GM18861 (cell line): ENCODE measurements around the gene PEX12.
"Not testable (repeated sequence)": the region's sequence is repeated elsewhere in the genome, so short reads cannot be mapped to it uniquely, and the experiment has no call there.

Source experiments
- ATAC-seq: cut with Tn5 transposase; IDR thresholded peaks from one replicate; pipeline ENCODE4 v1.9.1; 2021; ENCODE audit not compliant: unreplicated experiment

PEX12 gene

DNA sequence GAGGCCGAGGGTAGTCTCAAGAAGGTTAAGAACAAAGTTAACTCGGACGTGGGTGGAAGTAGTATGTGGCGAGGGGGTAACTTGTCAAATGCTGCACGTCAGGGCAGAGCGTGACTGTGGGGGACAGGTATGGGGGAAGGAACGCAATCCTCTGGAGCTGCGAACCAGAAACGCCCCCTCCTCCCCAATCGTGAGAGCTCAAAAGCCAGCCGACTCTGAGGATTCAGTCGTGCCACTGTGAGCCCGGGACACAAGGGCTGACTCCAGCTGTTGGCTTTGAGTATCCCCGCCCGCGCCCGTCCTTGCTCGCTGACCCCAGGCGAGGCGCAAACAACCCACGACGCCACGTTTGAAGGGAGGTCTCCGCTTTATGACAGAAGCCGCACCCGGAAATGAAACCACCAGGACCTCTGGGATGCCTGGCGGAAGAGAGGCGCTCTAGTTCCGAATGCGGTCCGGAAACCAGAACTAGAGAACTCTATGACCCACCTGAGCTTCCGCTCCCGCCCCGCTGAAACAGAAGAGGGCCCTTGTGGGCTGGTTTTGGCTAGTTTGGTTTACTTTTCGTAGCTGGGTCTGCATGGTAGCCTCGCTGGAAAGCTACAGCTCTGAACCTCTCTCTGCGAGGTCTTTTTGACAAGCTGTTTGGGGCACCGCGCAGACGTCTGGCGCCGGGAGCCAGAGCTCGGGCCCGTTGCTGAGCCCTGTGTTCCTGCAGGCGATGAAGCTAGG is at the start of gene PEX12:
TSS of gene PEX12 (minus strand) at position 375 of the 732 bp plus-strand sequence. CDS start 550 bp downstream, outside the sequence.
- no peak for ATAC-seq

DNA sequence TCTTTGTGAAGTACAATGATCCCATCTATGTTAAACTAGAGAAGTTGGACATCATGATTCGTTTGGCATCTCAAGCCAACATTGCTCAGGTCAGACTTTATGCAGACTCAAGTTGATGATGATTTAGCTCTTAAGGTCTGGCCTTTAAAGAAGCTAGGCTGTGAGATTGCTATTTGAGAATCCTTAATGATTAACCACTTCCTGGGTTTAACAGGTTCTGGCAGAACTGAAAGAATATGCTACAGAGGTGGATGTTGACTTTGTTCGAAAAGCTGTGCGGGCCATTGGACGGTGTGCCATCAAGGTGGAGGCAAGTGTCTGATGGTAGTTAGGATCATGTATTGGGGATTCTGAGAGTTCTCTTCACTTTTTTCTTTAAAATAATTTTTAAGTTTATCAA is 49.0 kb upstream of the PEX12 start:
- ATAC-seq, result no peak

DNA sequence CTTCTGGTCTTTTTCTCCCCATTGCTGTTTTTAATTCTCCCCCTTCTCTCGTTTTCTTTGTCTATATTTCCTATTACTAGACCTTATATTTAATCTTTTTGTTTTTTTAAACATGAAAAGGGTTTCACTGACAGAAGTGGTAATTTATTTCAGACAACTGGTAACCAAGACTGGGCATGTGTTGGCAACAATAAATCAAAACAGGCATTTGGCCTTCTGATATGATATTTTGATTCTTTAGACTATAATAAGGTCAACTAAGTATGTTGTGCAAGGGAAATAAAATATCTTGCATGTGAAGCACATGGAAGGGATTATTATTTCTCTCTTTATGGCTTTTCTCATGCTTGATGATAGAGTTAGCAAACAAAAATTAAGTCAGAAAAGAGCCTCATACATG is 43.4 kb upstream of the PEX12 start:
- no peak for ATAC-seq

DNA sequence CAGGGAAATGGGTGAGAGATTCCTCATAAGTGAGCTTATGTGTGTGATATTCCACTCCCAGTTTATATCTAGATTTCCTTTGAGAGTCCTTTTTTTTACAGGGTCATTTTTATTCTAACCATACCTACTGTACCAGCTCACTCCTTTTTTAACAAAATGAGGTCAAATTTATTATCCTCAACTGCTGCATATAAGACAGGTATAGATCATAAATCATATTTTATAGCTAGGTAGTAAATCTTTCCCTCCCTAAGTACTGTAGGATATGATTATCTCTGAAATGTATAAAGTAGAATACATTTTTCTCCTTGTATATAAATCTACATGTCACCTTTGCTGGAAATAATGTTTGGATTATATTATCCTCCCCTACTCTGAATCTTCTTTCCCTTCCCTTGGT is 40.3 kb upstream of the PEX12 start:
- ATAC-seq, result no peak

DNA sequence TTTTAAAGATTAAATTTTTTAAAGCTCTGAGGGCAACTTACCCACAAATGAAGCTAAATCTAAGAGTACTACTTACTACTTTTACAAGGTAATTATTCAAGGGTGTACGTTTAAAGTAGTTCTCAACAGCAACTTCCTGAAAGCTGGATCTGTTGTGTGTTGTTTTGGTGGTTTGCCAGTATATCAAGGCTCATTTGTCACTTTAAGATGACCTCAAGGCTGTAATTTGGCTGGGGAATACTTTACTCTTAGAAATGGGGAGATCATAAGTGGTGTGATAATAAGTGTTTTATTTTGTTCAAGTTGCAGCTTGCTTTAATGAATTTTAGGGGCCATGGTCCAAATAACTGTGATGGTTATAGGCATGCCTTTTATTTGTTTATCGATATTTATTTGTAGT is 39.1 kb upstream of the PEX12 start:
- ATAC-seq, result no peak

DNA sequence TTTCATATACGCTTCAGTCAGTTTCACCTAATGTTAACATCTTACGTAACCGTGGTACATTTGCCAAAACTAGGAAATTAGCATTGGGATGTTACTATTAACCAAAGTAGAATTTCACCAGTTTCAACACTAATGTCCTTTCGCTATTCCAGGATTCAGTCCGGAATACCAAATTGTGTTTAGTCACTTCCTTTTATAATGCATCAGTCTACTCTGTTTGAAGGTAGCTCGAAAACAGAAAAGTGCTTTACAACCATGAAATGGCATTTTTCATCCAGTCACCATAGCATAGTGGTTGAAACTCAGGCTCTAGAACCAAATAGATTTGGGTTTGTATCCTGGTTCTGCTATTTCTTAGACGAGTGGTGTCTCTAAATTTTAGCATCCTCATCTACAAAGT is 38.2 kb upstream of the PEX12 start:
- no peak for ATAC-seq

DNA sequence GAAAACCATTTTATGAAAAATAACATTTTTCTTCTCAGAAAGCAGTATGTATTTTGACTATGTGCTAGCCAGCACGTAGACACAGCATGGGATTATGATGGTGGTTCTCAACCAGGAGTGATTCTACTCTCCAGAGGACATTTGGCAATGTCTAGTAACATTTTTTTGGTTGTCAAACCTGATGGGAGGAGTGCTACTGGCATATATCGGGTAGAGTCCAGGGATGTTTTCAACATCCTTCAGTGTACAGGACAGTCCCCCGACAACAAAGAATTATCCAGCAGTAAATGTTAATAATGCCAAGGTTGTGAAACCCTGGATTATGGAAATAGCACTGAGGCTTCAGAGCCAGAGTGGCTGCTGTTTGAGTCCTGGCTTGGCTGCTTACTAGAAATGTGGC is 36.4 kb upstream of the PEX12 start:
- no peak for ATAC-seq

DNA sequence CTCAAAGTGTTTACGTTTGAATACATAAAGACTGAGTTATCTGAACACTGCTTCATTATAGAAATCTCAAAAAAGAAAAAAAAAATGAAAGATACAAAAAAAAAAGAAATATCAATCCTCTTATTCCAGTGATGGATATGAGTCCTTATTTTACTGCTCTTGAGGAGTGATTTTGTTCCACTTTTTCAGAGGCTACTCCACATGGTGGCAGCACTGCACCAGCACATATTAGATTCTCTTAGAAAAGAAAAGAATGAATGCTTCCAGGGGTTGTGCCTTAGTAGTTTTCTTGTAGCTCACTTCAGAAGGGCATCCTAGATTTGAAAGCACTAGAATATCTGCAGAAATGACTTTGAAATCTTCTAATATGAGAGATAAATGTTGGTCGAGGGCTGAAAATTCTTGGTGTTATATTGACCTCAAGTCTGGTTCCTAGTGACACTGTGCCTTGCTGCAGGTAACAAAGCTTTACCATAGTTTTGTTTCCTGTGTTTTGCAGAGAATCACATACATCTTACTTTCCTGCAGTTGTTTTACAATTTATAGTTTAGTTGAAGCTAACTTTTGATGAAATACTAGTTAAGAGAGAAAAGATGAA is 34.7 kb upstream of the PEX12 start:
- ATAC-seq, result no peak

DNA sequence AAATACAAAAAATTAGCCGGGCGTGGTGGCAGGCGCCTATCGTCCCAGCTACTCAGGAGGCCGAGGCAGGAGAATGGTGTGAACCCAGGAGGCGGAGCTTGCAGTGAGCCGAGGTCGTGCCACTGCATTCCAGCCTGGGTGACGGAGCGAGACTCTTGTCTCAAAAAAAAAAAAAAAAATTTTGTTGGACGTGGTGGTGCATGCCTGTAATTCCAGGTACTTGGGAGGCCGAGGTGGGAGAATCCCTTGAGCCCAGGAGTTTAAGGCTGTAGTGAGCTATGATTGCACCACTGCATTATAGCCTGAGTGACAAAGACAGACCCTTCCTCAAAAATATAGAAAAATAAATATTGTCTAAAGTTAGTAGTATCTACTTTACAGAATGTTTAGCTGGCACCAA is 32.4 kb upstream of the PEX12 start:
- ATAC-seq, result not testable (repeated sequence)

DNA sequence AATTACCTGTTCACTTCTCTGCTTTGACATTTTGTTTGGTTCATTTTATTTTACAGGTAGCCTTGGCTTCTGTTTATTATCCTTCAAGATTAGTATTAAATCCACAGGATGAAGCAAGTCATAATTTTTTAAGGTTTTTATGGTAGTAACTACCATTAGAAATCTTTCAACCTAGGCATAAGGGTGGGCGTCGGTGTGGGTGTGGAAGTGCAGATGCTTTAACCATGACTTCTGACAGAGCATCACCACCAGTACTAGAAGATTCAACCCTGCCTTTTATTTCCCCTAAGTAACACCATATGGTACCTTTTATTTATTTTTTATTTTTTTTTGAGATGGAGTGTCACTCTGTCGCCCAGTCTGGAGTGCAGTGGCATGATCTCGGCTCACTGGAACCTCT is 31.5 kb upstream of the PEX12 start:
- no peak for ATAC-seq

DNA sequence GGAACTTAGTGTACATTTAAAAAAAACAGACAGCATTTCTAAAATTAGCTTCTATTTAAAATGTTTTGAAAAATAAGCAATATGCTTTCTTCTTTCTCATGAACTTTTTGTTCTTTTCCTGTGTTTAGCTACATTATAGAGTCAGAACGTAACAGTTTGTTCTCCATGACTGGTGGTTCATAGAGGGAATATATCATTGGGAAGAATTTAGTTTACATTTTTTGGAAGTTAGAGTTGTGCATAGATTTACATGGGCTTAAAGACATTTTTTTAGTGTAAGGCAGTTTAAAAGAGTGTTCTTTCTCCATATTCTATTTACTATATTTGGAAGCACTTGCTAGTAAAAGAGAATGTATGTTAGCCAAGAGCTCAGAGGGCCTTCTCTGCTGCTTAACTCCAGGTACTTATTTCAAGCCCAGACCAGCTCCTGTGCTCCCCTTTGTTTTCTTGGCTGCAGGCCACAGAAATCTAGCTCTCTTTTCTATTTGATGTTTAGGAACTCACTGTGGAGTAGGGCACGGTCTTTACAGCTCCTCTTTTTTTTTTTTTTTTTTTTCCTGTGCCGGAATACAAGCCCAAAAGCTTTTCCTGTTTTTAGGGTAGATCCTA is 29.0 kb upstream of the PEX12 start:
- ATAC-seq, result no peak

DNA sequence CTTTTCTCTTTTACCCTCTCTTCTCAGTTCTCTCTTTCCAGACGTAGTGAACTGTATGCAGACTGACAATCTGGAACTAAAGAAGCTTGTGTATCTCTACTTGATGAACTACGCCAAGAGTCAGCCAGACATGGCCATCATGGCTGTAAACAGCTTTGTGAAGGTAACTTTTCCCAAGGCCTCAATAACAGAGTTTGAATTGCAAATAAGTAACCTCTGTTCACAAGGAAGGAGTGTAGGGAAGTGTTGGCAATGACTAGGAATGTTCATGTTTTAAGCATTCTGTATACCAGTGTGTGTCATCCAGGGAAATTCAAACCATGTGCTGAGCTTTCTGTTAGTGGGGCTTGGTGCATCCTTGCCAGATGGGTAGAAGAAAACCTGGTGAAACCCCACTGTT is 27.3 kb upstream of the PEX12 start:
- no peak for ATAC-seq

DNA sequence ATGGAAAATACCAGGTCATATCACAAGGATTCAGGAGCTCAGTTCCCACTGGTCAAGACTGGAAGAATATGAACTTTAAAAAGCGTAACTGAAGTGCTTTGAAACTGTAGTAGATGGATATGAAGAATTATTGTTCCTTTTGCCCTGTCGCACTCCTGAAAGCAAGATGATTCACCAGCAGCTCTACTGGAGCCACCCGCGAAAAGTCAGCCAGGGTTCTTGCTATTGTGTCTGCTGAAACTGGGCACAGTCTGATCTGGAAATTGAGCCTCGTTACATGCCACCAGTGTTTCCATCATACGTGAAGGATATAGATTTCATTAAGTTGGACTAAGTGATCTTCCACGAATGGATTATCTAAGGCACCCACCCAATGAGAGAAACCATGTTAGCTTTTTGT is 25.3 kb upstream of the PEX12 start:
- ATAC-seq, result no peak

DNA sequence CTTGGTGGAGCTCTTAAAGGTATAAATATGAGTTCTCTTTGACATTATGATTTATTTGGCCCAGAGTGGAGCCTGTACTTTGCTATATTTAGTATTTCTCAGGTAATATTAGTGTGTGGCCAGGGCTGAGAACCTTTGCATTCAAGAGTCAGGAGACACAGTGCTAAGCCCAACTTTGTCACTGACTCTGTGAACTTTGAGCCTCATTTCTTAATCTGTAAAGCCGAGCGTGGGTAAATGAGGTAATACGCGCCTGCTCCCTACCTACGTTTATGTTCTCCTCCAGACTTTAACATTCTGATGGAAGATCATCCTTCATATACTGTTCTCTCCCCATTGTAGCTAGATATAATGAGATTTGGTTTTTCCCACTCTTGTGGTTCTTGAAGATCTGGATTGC is 19.2 kb upstream of the PEX12 start:
- no peak for ATAC-seq

DNA sequence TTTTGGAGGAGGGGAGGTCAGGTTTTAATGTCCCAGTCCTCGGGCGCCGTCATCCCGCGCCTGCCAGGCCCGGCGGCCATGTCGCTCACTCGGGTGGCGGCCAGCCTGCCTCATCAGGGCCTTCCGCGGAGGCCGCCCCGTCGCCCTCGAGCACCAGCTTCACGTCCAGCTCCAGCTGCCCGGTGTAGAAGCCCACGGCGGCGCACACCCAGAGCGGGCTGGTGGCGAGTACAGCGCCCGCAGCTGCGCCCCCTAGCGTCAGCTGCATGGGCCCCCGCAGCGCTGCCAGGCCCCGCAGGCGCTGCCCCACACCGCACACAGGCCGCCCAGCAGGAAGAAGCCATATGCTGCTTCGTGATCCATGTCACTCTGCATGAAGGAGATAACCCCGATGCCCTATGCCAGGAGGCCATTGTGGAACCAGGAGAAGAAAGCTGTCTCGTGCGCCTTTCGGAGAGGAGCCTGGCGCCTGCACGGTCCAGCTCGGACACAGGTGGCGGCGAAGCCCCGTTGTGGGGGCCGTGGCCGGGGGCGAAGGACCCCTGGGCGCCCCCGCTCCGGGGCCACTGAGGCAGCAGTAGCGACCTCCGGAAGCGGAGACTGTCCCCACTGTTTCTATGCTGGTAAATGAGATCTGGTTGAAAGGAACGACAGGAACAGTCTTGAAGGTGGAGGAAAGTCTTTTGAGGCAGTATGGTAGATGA is 18.3 kb upstream of the PEX12 start:
- no peak for ATAC-seq

DNA sequence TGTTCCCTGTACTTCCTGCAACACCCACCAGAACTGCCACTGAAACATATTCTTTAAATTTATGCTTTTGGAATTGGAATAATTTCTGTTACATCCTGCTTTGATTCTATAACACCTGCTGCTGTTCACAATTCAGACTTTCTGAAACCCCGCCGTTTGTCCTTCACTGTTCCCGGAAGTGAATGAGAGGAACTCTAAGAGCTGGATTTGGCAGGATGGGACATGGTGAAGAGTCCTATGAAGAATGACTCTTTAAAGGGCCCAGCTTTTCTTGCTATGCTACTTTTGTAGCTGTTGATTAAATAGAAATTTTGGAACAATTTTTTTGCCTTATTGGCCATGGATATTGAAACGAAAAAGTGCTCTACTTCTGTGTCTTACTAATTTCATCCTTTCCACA is 17.7 kb upstream of the PEX12 start:
- ATAC-seq, result no peak

DNA sequence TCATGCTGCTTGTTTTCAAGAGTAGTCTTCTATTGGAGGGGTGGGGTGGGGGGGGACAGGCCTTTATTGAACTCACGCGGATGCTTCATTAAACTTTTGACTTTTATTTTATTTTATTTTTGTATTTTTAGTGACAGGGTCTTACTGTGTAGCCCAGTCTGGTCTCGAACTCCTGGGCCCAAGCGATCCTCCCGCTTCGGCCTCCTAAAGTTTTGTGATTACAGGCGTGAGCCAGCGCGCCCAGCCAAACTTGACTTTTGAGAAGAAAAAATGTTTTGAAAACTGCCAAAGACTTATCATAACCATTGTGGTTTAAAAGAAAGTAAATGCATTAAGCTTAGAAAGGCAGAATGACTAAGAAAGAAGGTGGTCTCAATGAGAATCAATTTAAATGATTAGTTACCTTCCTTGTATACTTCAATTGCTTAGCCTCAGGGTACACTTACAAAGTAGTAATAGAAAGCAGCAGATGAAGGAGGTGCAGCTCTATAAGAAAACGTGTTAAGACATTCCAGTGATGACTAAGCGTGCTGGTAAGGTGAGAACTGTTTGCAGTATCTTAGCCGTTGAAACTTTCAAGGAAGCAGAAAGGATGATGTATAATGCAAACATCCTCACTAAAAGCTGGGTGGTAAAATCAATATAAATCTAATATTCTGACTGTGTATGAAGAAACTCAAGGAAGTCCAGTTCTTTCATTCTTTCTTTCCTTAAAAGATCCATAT is 10.0 kb upstream of the PEX12 start:
- ATAC-seq, result no peak

DNA sequence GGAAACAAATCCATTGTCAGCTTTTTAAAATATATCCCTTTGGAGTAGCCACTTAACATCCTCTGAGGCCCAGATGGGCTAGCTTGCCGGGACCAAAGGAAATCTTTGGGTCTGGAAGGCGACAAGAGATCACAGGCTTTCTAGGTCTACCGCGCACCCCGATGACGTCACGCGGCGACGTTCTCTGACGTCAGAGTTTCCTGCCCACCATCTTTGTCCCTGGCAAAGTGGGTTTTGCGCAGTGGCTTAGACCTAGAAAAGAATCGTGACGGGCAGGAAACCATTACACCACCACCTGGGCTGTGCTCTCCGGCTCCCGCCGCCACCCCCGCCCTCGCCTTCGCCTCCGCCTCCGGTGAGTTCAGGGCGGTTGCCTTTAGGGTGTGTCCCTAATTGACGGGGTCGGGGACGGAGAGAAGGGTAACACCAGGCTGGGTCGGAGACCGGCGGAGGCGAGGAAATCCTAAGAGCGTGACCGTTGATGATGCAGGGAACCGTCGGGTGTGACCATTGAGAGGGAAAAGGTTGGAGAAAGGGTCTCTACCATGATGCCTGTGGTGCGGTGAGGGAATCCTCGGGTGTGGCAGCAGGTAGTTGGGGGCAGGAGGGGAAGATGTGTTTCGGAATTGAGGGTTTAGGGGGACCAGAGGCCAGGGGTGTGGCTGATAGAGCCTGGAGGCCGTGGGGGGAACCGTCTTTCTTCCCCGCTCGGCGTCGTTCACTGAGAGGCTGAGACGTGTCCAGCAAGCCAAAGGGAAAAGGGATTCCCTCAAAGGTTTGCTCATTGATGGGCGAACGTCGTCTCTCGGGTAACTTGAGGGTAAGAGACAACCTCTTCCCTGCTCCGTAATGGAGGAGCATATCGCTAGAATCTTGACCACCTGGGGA is 8.9 kb upstream of the PEX12 start, which contains the start of gene AP2B1:
TSS of gene AP2B1 (plus strand) at position 249 of the 888 bp plus-strand sequence. CDS start 6,709 bp downstream, outside the sequence.
- peak; percentile 70 for ATAC-seq

DNA sequence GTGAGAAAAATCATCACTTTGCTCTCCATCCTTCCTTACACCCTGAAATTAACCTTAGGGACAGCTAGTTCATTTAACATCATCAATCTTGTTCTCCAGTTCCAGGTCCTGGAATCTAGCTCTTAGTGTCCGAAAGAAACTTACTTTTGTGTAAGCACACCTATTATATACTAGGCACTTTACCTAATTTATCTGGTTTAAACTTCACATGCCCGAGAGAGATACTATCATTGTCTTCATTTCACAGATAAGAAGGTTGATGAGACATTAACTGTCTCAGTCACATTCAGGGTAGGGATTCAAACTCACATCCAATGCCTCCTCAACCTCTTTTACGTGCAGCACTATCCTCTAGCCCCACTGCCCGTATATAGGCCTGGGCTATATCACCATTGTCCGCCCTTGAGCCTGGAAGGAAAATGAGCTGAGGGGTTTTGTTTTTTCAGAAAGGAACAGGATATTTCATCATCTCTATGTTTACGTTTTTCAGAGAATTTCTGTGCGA is 8.2 kb upstream of the PEX12 start:
- ATAC-seq, result no peak

DNA sequence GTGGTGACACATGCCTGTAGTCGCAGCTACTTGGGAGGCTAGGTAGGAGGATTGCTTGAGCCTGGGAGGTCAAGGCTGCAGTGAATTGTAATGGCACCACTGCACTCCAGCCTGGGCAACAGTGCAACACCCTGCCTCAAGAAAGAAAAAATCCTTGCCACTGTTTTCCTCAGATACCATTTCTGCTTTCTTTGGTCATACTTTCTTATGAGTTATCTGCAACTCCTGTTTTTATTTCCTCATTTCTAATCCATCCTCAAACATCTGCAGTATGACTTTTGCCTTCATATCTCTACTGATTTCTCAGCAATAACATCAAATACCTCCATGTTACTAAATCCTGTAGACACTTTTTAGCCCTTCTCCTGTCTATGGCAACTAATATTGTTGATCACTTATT is 5.7 kb upstream of the PEX12 start:
- no peak for ATAC-seq
